HepG2 (cell line): ENCODE measurements around the gene SLC28A1. TPM values are rescaled to one million over a fixed set of nuclear protein-coding genes. Genes with fewer than 3 reads are reported as not detected.

Source experiments
- ATAC-seq: fragments of 200-7000 bp; cut with Tn5 transposase; 3 replicates; pipeline ENCODE4 v1.9.1; 2020; ENCODE audit warnings: mild to moderate bottlenecking, moderate library complexity
- BruUV-seq: library from RNA; stranded (reverse); fragments of 400-500 nt; replicated peaks from 2 replicates; lab custom pipeline; 2021; lab: Mats Ljungman, UMichigan
- CTCF ChIA-PET: fragments of 300-600 bp; formaldehyde crosslinking; extraction: SDS; loops from one replicate; lab custom pipeline; 2021; ENCODE audit warnings: low total read pairs, inconsistent platforms, low intra/inter-chr PET ratio; lab: Yijun Ruan, JAX
- POLR2A ChIA-PET: fragments of 350-600 bp; sonication (Branson Sonifier 250); formaldehyde crosslinking; loops from one replicate; lab custom pipeline; 2020; ENCODE audit warnings: antibody characterized with exemption, inconsistent platforms; lab: Yijun Ruan, JAX
- DNase-seq: peaks from one replicate; pipeline ENCODE4 v3.0.0-alpha.2; 2015; ENCODE audit warnings: low spot score
- FAIRE-seq: peaks from 3 replicates; lab custom pipeline; 2011; peaks lifted over from hg19 to GRCh38; lab: Jason Lieb, UNC
- H2AFZ ChIP-seq: one replicate; pipeline ENCODE4 v1.6.1; 2011; ENCODE audit warnings: low read length, inconsistent platforms
- H3K27ac ChIP-seq: fragments of 300-600 bp; 3 replicates; pipeline ENCODE4 v1.8.0; 2011; ENCODE audit warnings: mixed run types, mild to moderate bottlenecking, mixed read lengths, low read length, inconsistent platforms; ENCODE audit not compliant: insufficient read depth; ENCODE audit errors: extremely low read length
- H3K27me3 ChIP-seq, 2 experiments: fragments of 200-600 bp in 1 of 2; 2 replicates in 1 of 2; 3 replicates in 1 of 2; pipeline versions ENCODE4 v1.6.0 to v1.8.0; 2011; ENCODE audit warnings: low read length in 2 of 2, mild to moderate bottlenecking in 2 of 2, moderate library complexity in 2 of 2, inconsistent platforms in 1 of 2; ENCODE audit not compliant: insufficient read depth in 2 of 2, control insufficient read depth in 1 of 2
- H3K36me3 ChIP-seq, 2 experiments: fragments of 200-600 bp in 1 of 2; replicated peaks in 1 of 2; 2 replicates in 1 of 2; 3 replicates in 1 of 2; pipeline versions ENCODE4 v1.5.1 to v1.8.0; 2011; ENCODE audit warnings: low read length in 2 of 2, inconsistent platforms in 1 of 2; ENCODE audit not compliant: insufficient read depth in 2 of 2, control insufficient read depth in 1 of 2
- H3K4me1 ChIP-seq: 2 replicates; pipeline ENCODE4 v1.5.1; 2012; ENCODE audit warnings: low read length, inconsistent platforms; ENCODE audit not compliant: insufficient read depth
- H3K4me2 ChIP-seq: 2 replicates; pipeline ENCODE4 v1.6.0; 2011; ENCODE audit warnings: low read depth, low read length, inconsistent platforms
- H3K4me3 ChIP-seq, 3 experiments: fragments of 200-600 bp in 1 of 3; sonication (generic), shearing (Covaris generic) in 1 of 3; replicated peaks in 1 of 3; 2 replicates each; pipeline ENCODE4 v1.5.1; 2011 to 2016; ENCODE audit warnings: low read length in 3 of 3, inconsistent platforms in 2 of 3, low read depth in 2 of 3, mild to moderate bottlenecking in 2 of 3, control low read depth in 1 of 3, mixed read lengths in 1 of 3; ENCODE audit not compliant: insufficient read depth in 1 of 3
- H3K79me2 ChIP-seq: one replicate; pipeline ENCODE4 v1.6.1; 2011; ENCODE audit warnings: low read length, inconsistent platforms; ENCODE audit not compliant: insufficient read depth
- H3K9ac ChIP-seq: 2 replicates; pipeline ENCODE4 v1.6.0; 2011; ENCODE audit warnings: mild to moderate bottlenecking, low read depth, low read length, inconsistent platforms; ENCODE audit not compliant: insufficient read depth
- H3K9me3 ChIP-seq: 2 replicates; pipeline ENCODE4 v1.5.1; 2012; ENCODE audit warnings: mild to moderate bottlenecking, low read length
- H4K20me1 ChIP-seq: 2 replicates; pipeline ENCODE4 v1.6.0; 2011; ENCODE audit warnings: inconsistent platforms, mild to moderate bottlenecking, low read length, moderate library complexity; ENCODE audit not compliant: insufficient read depth
- GPN1 ChIP-seq: sonication (generic); formaldehyde crosslinking; IDR thresholded peaks from 2 replicates; pipeline ENCODE4 v1.5.1; 2020; ENCODE audit warnings: missing genetic modification reagents, borderline replicate concordance
- SMC3 ChIP-seq: IDR thresholded peaks from 2 replicates; pipeline ENCODE4 v1.6.1; 2011; ENCODE audit warnings: low read length, improper control_type of control experiment
- ZBTB3 ChIP-seq: sonication (generic); formaldehyde crosslinking; IDR thresholded peaks from 2 replicates; pipeline ENCODE4 v1.4.0; 2020; ENCODE audit warnings: low read depth, mild to moderate bottlenecking, moderate library complexity, missing genetic modification reagents, borderline replicate concordance
- ZNF747 ChIP-seq: sonication (generic); formaldehyde crosslinking; IDR thresholded peaks from 2 replicates; pipeline ENCODE4 v1.8.1; 2023; ENCODE audit warnings: missing genetic modification reagents, mild to moderate bottlenecking, borderline replicate concordance
- ZNF839 ChIP-seq: sonication (generic); formaldehyde crosslinking; IDR thresholded peaks from 2 replicates; pipeline ENCODE4 v1.4.0; 2020; ENCODE audit warnings: missing genetic modification reagents, mild to moderate bottlenecking, borderline replicate concordance
- WGBS: methylation state at CpG from one replicate; pipeline ENCODE4 v1.1.6; 2017; ENCODE audit warnings: low lambda C conversion rate; 5-methylcytosine and 5-hydroxymethylcytosine counted together
- in situ Hi-C: cut with HindIII; loops from 2 replicates; pipeline ENCODE4 v1.10.0; 2017; ENCODE audit warnings: low pct_unique_long_range_greater_than_20kb; ENCODE audit not compliant: extremely low pct_ligation_motif_present
- intact Hi-C: fragments of 100-400 bp; cut with micrococcal nuclease; formaldehyde crosslinking; loops from one replicate; pipeline ENCODE4 v1.10.0; 2022; ENCODE audit not compliant: unreplicated experiment
- polyA plus RNA-seq, 8 experiments: library from polyadenylated mRNA; depleted of rRNA in 3 of 8; stranded (reverse) in 7 of 8; unstranded in 1 of 8; fragments of >200 nt; fragmentation: Illumina TruSeq in 4 of 8; extraction: Trizol in 4 of 8; gene quantifications; 2 replicates each; pipeline versions ENCODE4 v1.2.1 to v1.2.3, GENCODE V29; 2011 to 2016; ENCODE audit warnings: low read depth in 4 of 8, missing spikeins in 1 of 8, mixed read lengths in 1 of 8; ENCODE audit not compliant: insufficient read depth in 1 of 8
- total RNA-seq, 5 experiments: library from RNA; depleted of rRNA; stranded (reverse); fragments of >200 nt; fragmentation: Illumina TruSeq; extraction: Trizol; gene quantifications; 2 replicates each; pipeline ENCODE4 v1.2.3, GENCODE V29; 2016; ENCODE audit warnings: low read depth in 1 of 5
- TF ChIP-seq, protein P1 (sequence below): sonication (generic); formaldehyde crosslinking; IDR thresholded peaks from 2 replicates; pipeline ENCODE4 v1.4.0; 2020; ENCODE audit warnings: missing genetic modification reagents
- TF ChIP-seq, protein P2 (sequence below), 2 experiments: sonication (generic) in 1 of 2; formaldehyde crosslinking in 1 of 2; IDR thresholded peaks; 2 replicates each; pipeline versions ENCODE4 v1.4.0 to v1.6.1; 2016 to 2020; ENCODE audit warnings: borderline replicate concordance in 1 of 2, low read depth in 1 of 2, mild to moderate bottlenecking in 1 of 2, missing genetic modification reagents in 1 of 2
- TF ChIP-seq, protein P3 (sequence below): sonication (generic); formaldehyde crosslinking; IDR thresholded peaks from 2 replicates; pipeline ENCODE4 v1.5.0; 2020; ENCODE audit warnings: mild to moderate bottlenecking, missing genetic modification reagents, moderate library complexity
- TF ChIP-seq, protein P4 (sequence below): sonication (generic); formaldehyde crosslinking; conservative IDR thresholded peaks from 2 replicates; pipeline ENCODE4 v1.8.1; 2023; ENCODE audit warnings: missing genetic modification reagents
- TF ChIP-seq, protein P5 (sequence below): IDR thresholded peaks from 2 replicates; pipeline ENCODE4 v1.6.1; 2012; ENCODE audit warnings: low read depth, low read length, improper control_type of control experiment

Gene SLC28A1
- total and polyA plus RNA-seq, 2 of the 13 experiments (the other 11 are each of a cell fraction or from before 2014, with no cell fraction given), result 0.31 to 5.8 TPM

DNA sequence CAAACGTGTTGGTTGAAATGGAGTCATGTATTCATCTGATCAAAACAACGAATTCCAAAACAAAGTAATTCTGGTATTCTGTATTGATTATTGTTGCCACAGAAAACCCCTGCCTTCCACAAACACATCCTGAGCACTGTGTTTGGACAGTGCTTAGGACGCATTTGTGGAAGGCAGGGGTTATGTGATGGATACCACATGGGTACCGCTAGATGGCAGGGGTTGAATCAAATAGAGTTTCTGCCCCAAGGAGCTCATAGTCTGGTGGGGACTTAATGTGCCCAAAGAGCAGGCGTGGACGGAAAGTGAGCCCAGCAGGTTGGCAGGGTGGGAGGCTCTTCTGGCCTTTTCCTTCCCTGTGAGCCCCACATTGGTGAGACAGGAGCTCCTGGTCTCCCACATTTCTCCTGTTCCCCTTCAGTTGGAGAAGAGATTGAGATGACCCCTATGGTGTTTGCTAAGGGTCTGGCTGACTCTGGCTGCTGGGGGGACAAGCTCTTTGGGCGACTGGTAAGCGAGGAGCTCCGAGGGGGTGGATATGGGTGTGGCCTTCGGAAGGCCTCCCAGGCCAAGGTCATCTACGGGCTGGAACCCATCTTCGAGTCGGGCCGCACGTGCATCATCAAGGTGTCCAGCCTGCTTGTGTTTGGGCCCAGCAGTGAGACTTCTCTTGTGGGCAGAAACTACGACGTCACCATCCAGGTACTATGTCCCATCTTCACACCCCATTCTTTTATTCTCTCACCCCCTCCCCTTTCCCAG is 22.1 kb upstream of the SLC28A1 start:
- 35% methylated on average over 5 of the region's 17 CpGs for whole genome bisulfite sequencing
- FAIRE-seq (no peak), ATAC-seq (peak; percentile 68), DNase-seq (peak; percentile 23)
- Histone ChIP-seq H3K9me3 (no peaks in the 10 kb centered on the region), H3K4me3 (no peak overlapping the region), H3K4me1 (peaks cover 35% of the 10 kb centered on the region), H3K27ac (no peak overlapping the region), H4K20me1 (no peaks in the 10 kb centered on the region), H2AFZ (no peak overlapping the region), H3K36me3 (no peaks in the 10 kb centered on the region), H3K9ac (no peak overlapping the region), H3K79me2 (no peaks in the 10 kb centered on the region), H3K4me2 (no peak overlapping the region), H3K27me3 (peaks cover 4 to 34% of the 10 kb centered on the region in 2 experiments; a peak in 4 of 5 replicates)
- in situ Hi-C loops, result no loop called here
- ChIA-PET CTCF (no interaction called here), POLR2A (no interaction called here)
- BruUV-seq, result no TSS peak
- intact Hi-C loops, result loop anchor here (1.0 kb wide), 1 partner anchor 66 kb away; no protein-coding TSS in a partner anchor
- TF ChIP-seq, protein P1, sequence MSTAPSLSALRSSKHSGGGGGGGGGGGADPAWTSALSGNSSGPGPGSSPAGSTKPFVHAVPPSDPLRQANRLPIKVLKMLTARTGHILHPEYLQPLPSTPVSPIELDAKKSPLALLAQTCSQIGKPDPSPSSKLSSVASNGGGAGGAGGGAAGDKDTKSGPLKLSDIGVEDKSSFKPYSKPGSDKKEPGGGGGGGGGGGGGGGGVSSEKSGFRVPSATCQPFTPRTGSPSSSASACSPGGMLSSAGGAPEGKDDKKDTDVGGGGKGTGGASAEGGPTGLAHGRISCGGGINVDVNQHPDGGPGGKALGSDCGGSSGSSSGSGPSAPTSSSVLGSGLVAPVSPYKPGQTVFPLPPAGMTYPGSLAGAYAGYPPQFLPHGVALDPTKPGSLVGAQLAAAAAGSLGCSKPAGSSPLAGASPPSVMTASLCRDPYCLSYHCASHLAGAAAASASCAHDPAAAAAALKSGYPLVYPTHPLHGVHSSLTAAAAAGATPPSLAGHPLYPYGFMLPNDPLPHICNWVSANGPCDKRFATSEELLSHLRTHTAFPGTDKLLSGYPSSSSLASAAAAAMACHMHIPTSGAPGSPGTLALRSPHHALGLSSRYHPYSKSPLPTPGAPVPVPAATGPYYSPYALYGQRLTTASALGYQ (CRISPR knock-in tag), result no peak
- TF ChIP-seq ZNF747 (CRISPR knock-in tag), result no peak
- no peak for TF ChIP-seq ZBTB3 (CRISPR knock-in tag)
- TF ChIP-seq, protein P2, sequence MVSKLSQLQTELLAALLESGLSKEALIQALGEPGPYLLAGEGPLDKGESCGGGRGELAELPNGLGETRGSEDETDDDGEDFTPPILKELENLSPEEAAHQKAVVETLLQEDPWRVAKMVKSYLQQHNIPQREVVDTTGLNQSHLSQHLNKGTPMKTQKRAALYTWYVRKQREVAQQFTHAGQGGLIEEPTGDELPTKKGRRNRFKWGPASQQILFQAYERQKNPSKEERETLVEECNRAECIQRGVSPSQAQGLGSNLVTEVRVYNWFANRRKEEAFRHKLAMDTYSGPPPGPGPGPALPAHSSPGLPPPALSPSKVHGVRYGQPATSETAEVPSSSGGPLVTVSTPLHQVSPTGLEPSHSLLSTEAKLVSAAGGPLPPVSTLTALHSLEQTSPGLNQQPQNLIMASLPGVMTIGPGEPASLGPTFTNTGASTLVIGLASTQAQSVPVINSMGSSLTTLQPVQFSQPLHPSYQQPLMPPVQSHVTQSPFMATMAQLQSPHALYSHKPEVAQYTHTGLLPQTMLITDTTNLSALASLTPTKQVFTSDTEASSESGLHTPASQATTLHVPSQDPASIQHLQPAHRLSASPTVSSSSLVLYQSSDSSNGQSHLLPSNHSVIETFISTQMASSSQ (IDR thresholded peaks at IDR 0.05; ENCODE audit: low read depth), result no peak
- TF ChIP-seq, protein P2 (CRISPR knock-in tag; IDR thresholded peaks at IDR 0.05; ENCODE audit: borderline replicate concordance), result no peak
- TF ChIP-seq, protein P3, sequence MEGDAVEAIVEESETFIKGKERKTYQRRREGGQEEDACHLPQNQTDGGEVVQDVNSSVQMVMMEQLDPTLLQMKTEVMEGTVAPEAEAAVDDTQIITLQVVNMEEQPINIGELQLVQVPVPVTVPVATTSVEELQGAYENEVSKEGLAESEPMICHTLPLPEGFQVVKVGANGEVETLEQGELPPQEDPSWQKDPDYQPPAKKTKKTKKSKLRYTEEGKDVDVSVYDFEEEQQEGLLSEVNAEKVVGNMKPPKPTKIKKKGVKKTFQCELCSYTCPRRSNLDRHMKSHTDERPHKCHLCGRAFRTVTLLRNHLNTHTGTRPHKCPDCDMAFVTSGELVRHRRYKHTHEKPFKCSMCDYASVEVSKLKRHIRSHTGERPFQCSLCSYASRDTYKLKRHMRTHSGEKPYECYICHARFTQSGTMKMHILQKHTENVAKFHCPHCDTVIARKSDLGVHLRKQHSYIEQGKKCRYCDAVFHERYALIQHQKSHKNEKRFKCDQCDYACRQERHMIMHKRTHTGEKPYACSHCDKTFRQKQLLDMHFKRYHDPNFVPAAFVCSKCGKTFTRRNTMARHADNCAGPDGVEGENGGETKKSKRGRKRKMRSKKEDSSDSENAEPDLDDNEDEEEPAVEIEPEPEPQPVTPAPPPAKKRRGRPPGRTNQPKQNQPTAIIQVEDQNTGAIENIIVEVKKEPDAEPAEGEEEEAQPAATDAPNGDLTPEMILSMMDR (CRISPR knock-in tag), result peak; percentile 65
- TF ChIP-seq, protein P4, sequence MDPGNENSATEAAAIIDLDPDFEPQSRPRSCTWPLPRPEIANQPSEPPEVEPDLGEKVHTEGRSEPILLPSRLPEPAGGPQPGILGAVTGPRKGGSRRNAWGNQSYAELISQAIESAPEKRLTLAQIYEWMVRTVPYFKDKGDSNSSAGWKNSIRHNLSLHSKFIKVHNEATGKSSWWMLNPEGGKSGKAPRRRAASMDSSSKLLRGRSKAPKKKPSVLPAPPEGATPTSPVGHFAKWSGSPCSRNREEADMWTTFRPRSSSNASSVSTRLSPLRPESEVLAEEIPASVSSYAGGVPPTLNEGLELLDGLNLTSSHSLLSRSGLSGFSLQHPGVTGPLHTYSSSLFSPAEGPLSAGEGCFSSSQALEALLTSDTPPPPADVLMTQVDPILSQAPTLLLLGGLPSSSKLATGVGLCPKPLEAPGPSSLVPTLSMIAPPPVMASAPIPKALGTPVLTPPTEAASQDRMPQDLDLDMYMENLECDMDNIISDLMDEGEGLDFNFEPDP (CRISPR knock-in tag), result 0 out of 2 replicates have a peak, but pooled peaks have one; percentile 35
- TF ChIP-seq ZNF839, result no peak
- peak; percentile 55 for TF ChIP-seq SMC3
- TF ChIP-seq, protein P5, sequence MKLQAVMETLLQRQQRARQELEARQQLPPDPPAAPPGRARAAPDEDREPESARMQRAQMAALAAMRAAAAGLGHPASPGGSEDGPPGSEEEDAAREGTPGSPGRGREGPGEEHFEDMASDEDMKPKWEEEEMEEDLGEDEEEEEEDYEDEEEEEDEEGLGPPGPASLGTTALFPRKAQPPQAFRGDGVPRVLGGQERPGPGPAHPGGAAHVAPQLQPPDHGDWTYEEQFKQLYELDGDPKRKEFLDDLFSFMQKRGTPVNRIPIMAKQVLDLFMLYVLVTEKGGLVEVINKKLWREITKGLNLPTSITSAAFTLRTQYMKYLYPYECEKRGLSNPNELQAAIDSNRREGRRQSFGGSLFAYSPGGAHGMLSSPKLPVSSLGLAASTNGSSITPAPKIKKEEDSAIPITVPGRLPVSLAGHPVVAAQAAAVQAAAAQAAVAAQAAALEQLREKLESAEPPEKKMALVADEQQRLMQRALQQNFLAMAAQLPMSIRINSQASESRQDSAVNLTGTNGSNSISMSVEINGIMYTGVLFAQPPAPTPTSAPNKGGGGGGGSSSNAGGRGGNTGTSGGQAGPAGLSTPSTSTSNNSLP, result 0 out of 2 replicates have a peak, but pooled peaks have one; percentile 29
- TF ChIP-seq GPN1 (CRISPR knock-in tag), result no peak
